SJSA1 (cell line): ENCODE measurements around the gene OVCH2. TPM values are rescaled to one million over a fixed set of nuclear protein-coding genes. Genes with fewer than 3 reads are reported as not detected.
"Not testable (repeated sequence)": the region's sequence is repeated elsewhere in the genome, so short reads cannot be mapped to it uniquely, and the experiment has no call there.

ENCODE experiments used
- DNase-seq, 2 experiments: peaks; one replicate each; pipeline ENCODE4 v3.0.0-alpha.2; 2015 to 2020; ENCODE audit warnings: low spot score in 2 of 2, low read depth in 1 of 2
- H3K27ac ChIP-seq: fragments of 250-450 bp; sonication (Bioruptor Pico); 2 replicates; pipeline ENCODE4 v1.5.1; 2020; ENCODE audit warnings: mild to moderate bottlenecking, moderate library complexity
- H3K27me3 ChIP-seq: fragments of 250-450 bp; sonication (Bioruptor Pico); replicated peaks from 2 replicates; pipeline ENCODE4 v1.5.1; 2020; ENCODE audit warnings: mild to moderate bottlenecking, moderate library complexity
- H3K36me3 ChIP-seq: fragments of 250-450 bp; sonication (Bioruptor Pico); 2 replicates; pipeline ENCODE4 v1.5.1; 2020; ENCODE audit warnings: mild to moderate bottlenecking
- H3K4me1 ChIP-seq: fragments of 250-450 bp; sonication (Bioruptor Pico); replicated peaks from 2 replicates; pipeline ENCODE4 v1.6.1; 2021; ENCODE audit warnings: mild to moderate bottlenecking
- H3K4me3 ChIP-seq: fragments of 250-450 bp; sonication (Bioruptor Pico); 2 replicates; pipeline ENCODE4 v1.5.1; 2020; ENCODE audit warnings: mild to moderate bottlenecking
- H3K9me3 ChIP-seq: fragments of 250-450 bp; sonication (Bioruptor Pico); replicated peaks from 2 replicates; pipeline ENCODE4 v1.5.1; 2020; ENCODE audit warnings: mild to moderate bottlenecking
- total RNA-seq: library from RNA; depleted of rRNA; stranded (reverse); fragments of >200 nt; shearing (Covaris generic); gene quantifications from 2 replicates; pipeline ENCODE4 v1.2.3, GENCODE V29; 2014; rRNA removed

OVCH2 gene, protein sequence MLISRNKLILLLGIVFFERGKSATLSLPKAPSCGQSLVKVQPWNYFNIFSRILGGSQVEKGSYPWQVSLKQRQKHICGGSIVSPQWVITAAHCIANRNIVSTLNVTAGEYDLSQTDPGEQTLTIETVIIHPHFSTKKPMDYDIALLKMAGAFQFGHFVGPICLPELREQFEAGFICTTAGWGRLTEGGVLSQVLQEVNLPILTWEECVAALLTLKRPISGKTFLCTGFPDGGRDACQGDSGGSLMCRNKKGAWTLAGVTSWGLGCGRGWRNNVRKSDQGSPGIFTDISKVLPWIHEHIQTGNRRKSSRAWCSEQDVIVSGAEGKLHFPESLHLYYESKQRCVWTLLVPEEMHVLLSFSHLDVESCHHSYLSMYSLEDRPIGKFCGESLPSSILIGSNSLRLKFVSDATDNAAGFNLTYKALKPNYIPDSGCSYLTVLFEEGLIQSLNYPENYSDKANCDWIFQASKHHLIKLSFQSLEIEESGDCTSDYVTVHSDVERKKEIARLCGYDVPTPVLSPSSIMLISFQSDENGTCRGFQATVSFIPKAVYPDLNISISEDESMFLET
- total RNA-seq: 0.47 and 0.63 TPM in 2 replicates

DNA sequence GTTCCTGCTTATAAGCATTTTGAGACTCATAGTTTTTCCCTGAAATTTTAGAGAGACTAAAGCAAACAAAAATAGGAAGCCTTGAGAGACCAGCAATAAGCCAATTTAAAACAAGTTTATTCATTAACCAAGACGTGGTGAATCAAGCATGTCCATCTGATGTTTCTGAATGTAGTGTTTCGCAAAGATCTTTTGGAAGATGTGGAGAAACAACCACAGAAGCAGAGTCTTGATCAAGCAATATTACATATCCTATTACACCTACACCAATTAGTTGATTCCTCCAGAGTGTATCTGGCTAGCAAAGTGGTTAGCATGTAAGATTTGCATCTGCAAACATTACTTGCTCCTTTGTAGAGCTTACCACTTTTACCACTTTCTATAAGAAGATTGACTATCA lies at the start of gene OVCH2:
Gene OVCH2 (minus strand): TSS at position 101 of the 400 bp plus-strand sequence. CDS start 83 bp downstream, at position 18.
- DNase-seq: no peak
- Histone ChIP-seq H3K4me3 (no peak within 1 kb of the TSS), H3K27me3 (no peaks in the 10 kb centered on the region), H3K36me3 (no peaks in the 10 kb centered on the region), H3K9me3 (no peaks in the 10 kb centered on the region), H3K4me1 (no peaks in the 10 kb centered on the region), H3K27ac (no peak within 1 kb of the TSS)

DNA sequence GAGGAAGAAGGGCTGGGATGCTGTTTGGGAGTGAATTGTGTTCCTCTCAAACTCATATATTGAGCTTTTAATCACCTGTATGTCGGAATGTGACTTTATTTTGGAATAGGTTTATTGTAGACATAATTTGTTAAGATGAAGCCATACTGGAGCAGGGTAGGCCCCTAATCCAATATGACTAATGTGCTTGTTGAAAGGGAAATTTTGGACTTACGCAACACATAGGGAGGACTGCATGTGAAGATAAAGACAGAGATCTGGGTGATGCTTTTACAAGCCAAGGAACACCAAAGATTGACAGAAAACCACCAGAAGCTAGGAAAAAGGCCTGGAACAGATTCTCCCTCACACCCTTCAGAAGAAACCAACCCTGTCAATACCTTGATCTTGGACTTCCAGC lies 43.2 kb upstream of the OVCH2 start:
- DNase-seq: no peak
- Histone ChIP-seq H3K4me3 (no peak overlapping the region), H3K36me3 (no peaks in the 10 kb centered on the region), H3K27ac (no peak overlapping the region), H3K4me1 (no peaks in the 10 kb centered on the region), H3K27me3 (no peaks in the 10 kb centered on the region), H3K9me3 (no peaks in the 10 kb centered on the region)

DNA sequence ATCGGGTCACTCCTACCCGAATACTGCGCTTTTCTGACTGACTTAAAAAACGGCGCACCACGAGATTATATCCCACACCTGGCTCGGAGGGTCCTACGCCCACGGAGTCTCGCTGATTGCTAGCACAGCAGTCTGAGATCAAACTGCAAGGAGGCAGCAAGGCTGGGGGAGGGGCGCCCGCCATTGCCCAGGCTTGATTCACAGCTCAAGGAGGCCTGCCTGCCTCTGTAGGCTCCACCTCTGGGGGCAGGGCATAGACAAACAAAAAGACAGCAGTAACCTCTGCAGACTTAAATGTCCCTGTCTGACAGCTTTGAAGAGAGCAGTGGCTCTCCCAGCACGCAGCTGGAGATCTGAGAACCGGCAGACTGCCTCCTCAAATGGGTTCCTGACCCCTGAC lies 28.5 kb upstream of the OVCH2 start:
- DNase-seq, H3K36me3 ChIP-seq, H3K9me3 ChIP-seq, H3K27ac ChIP-seq, H3K4me1 ChIP-seq, H3K4me3 ChIP-seq, H3K27me3 ChIP-seq: not testable (repeated sequence)

DNA sequence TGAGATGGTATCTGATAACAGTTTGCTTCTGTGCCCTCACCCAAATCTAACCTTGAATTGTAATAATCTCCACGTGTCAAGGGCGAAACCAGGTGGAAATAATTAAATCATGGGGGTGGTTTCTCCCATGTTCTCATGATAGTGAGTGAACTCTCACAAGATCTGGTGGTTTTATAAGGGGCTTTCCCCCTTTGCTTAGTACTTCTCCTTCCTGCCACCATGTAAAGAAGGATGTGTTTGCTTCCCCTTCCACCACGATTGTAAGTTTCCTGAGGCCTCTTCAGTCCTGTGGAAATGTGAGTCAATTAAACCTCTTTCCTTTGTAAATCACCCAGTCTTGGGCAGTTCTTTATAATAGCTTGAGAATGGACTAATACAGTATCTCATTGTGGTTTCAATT lies 8.5 kb upstream of the OVCH2 start:
- Histone ChIP-seq H3K36me3 (no peaks in the 10 kb centered on the region), H3K4me3 (no peak overlapping the region), H3K4me1 (no peaks in the 10 kb centered on the region), H3K9me3 (no peaks in the 10 kb centered on the region), H3K27ac (no peak overlapping the region), H3K27me3 (no peaks in the 10 kb centered on the region)
- no peak for DNase-seq

DNA sequence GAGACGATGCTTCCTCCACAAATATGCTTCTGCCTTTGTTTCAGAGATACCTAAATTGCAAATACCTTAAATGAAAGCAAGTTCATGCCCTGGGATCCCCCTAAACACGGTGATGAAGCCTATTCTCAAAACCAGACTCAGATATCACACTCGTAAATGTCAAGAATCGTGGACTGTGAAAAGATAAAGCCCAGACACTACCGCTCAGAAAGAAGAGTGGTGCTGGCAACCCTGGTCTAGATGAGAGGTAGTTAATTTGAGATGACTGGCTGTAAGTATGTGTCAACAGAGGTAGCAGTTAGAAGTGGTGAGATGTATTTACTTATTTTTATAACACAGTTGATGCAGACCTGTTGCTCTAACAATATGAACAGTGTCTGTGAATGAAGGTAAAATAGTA lies 2.5 kb downstream of the OVCH2 start:
- Histone ChIP-seq H3K36me3 (no peaks in the 10 kb centered on the region), H3K27ac (no peak overlapping the region), H3K4me1 (no peaks in the 10 kb centered on the region), H3K27me3 (no peaks in the 10 kb centered on the region), H3K4me3 (no peak overlapping the region), H3K9me3 (no peaks in the 10 kb centered on the region)
- DNase-seq: no peak

DNA sequence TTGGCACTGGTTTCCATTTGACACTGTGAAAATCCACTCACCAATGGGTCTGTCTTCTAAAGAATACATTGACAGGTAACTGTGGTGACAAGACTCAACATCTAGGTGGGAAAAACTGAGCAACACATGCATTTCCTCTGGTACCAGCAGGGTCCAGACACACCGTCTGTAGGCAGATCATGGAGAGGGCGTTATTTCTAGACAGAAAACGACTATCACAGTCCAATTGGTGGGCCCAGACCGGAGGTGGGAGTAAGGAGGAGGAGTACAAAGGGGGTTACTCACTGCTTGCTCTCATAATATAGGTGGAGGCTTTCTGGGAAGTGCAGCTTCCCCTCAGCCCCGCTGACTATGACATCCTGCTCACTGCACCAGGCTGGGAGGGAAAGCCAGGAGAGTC lies 9.9 kb downstream of the OVCH2 start:
- H3K27me3 ChIP-seq: no peaks in the 10 kb centered on the region
- no peaks in the 10 kb centered on the region for H3K9me3 ChIP-seq
- H3K27ac ChIP-seq: no peak overlapping the region
- H3K36me3 ChIP-seq: no peaks in the 10 kb centered on the region
- no peaks in the 10 kb centered on the region for H3K4me1 ChIP-seq
- no peak for DNase-seq
- H3K4me3 ChIP-seq: no peak overlapping the region

DNA sequence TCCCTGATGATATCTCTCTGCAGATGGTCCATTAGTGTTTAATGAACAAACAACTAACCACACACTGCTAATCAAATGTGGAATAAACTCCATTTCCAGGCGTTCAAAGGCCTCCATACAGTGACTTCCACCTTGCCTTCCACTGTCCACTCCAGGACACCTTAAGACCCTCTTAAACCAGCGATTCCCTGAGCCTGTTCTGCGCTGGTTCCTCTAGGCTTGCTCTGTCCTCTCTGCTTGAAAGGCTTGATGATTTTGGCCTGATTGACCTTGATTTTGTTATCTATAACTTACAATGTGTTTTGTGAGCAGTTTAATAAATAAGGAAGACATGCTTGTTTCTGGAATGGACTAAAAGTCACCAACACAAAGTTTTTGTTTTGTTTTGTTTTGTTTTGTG lies 12.0 kb downstream of the OVCH2 start:
- H3K36me3 ChIP-seq: no peaks in the 10 kb centered on the region
- H3K4me1 ChIP-seq: no peaks in the 10 kb centered on the region
- no peak overlapping the region for H3K4me3 ChIP-seq
- DNase-seq: no peak
- no peak overlapping the region for H3K27ac ChIP-seq
- no peaks in the 10 kb centered on the region for H3K27me3 ChIP-seq
- H3K9me3 ChIP-seq: no peaks in the 10 kb centered on the region

DNA sequence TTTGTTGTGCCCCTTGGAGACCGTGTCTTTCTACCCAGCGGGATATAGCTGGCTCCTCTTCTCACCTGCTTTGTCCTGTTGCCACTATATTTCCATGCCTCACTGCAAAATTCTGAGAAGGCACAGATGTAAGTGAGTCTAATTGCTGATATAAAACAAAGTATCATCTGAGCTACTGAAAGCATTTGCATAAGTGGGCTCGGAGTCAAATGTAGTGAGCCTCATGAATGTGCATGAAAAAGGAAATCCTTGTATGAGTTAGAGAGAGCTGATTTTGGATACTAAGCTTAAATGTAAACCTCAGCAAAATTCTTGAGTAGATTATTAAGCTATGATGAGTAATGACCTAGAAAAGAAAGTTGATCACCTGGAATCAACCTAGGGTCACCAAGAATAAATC lies 13.9 kb downstream of the OVCH2 start:
- no peaks in the 10 kb centered on the region for H3K27me3 ChIP-seq
- H3K27ac ChIP-seq: no peak overlapping the region
- H3K36me3 ChIP-seq: no peaks in the 10 kb centered on the region
- no peaks in the 10 kb centered on the region for H3K9me3 ChIP-seq
- DNase-seq: no peak
- H3K4me1 ChIP-seq: no peaks in the 10 kb centered on the region
- no peak overlapping the region for H3K4me3 ChIP-seq

DNA sequence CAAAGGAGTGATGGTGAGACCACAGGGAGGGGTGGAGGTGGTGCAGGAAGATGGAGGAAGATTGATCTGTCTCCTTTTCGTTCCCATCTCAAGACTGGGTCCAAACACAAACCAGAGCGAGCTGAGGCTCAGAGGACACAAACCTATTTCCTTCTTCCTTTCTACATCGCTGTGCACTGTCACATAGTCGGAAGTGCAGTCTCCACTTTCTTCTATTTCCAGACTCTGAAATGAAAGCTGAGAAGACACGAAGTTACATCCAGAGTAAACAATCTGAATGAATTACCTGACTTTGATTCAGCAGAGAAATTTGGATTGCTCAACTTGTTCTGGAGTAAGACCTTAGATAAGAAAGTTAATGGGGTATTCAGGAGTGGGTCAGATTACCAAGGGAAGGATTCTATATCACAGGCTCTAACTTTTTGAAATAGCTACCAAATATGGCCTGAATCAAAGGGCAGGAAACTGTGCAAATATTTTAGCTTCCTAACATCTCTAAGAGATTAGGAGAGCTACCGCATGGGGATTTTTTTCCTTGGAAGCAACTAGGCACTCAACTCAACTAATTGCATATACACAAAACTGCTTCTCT lies 14.4 kb downstream of the OVCH2 start:
- Histone ChIP-seq H3K9me3 (no peaks in the 10 kb centered on the region), H3K4me3 (no peak overlapping the region), H3K27me3 (no peaks in the 10 kb centered on the region), H3K27ac (no peak overlapping the region), H3K4me1 (no peaks in the 10 kb centered on the region), H3K36me3 (no peaks in the 10 kb centered on the region)
- DNase-seq: no peak

DNA sequence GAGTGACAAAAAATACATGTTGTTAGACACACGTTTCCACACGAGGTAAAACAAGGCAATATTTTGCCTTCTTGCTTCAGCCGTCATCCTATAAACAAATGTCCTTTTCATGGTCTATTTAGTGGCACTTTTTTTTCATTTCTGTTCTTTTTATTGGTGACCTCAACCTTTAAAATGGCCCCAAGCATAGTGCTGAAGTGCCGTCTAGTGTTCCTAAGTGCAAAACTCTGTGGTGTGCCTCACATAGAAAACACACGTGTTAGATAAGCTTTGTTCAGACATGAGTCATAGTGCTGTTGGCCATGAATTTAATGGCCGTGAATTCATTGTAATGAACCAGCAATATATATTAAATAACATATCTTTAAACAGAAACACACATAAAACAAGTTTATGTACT lies 15.6 kb downstream of the OVCH2 start:
- no peak for DNase-seq
- no peaks in the 10 kb centered on the region for H3K36me3 ChIP-seq
- H3K4me3 ChIP-seq: no peak overlapping the region
- no peaks in the 10 kb centered on the region for H3K4me1 ChIP-seq
- H3K27me3 ChIP-seq: no peaks in the 10 kb centered on the region
- H3K9me3 ChIP-seq: no peaks in the 10 kb centered on the region
- H3K27ac ChIP-seq: no peak overlapping the region

DNA sequence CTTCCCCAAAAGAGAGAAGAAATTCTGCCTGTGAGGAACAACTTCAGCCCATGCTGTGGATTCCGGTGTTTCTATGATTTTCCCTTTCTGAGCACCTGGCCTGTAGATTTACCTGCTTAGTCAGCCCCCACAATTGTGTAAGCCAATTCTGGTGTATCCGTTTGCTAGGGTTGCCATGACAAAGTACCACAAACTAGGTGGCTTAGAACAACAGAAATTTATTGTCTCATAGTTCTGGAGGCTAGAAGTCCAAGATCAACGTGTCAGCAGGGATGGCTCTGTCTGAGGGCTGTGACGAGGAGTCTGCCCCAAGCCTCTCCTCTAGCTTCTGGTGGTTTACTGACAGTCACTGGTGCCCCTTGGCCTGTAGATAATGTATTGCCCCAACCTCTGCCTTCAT lies 17.0 kb downstream of the OVCH2 start:
- Histone ChIP-seq H3K4me3 (no peak overlapping the region), H3K27me3 (no peaks in the 10 kb centered on the region), H3K4me1 (no peaks in the 10 kb centered on the region), H3K9me3 (no peaks in the 10 kb centered on the region), H3K36me3 (no peaks in the 10 kb centered on the region), H3K27ac (no peak overlapping the region)
- no peak for DNase-seq

DNA sequence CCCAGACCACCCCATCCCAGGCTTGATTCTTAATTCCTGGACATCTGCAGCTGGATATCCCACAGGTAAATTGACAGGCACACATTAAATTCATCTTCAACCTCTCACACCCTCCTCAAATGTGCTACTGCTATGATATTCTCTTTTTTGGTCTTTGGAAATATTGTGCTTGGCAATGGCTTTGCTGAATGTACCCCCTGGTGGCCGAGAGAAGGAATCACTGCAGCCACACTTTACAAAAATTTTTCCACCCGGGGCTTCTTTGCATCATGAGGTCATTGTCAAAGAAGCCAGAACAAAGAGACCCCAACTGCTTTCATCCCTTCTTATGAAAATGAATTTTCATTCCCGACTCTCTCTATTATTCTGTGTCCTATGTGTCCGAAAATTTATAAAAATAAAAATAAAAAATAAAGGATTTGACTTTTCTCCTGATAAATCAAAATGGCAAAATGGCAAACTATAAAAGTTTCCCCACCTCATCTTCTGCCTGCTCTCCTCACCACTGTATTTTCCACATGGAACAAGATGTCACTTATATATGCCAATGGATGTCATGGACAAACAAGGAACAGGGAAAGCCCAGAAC lies 17.9 kb downstream of the OVCH2 start:
- H3K27me3 ChIP-seq: no peaks in the 10 kb centered on the region
- H3K36me3 ChIP-seq: no peaks in the 10 kb centered on the region
- no peaks in the 10 kb centered on the region for H3K4me1 ChIP-seq
- no peak overlapping the region for H3K4me3 ChIP-seq
- H3K27ac ChIP-seq: no peak overlapping the region
- no peaks in the 10 kb centered on the region for H3K9me3 ChIP-seq
- no peak for DNase-seq

DNA sequence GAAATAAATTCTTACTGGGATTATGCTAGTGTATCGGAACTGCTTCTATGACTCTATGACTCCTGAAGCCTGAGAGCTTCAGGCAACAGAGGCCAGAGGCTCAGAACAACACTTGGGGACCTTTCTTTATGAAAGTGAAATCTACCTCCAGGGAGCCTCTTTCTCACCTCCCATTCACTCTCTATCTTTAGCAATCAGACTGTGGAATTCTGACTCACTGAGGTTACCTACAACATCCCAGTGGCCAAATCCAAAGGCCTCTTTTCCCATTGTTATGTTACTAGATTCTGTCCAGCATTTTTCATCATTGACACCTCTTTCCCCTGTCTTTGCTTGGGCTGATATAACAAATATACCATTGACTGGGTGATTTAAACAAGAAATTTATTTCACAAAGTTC lies 18.9 kb downstream of the OVCH2 start:
- Histone ChIP-seq H3K4me3 (no peak overlapping the region), H3K9me3 (no peaks in the 10 kb centered on the region), H3K4me1 (no peaks in the 10 kb centered on the region), H3K27me3 (no peaks in the 10 kb centered on the region), H3K36me3 (no peaks in the 10 kb centered on the region), H3K27ac (no peak overlapping the region)
- no peak for DNase-seq

DNA sequence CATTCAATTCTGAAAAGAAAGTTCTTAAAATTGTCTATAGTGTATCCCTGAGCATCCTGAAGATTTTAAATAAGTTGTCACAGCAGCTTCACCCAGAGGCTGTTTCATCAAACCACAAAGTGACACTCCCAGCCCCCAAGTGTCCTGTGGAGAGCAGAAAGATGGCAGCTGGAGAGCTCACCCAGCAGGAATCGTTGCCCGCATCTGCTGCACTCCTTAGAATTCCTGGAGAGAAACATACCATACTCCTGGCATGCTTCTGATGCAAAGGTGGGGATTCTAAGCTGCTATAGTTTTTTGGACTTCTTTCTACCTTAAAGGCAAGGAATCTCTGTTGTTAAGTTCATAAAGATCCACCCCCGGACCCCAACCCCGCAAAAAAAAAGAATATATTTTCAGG lies 19.5 kb downstream of the OVCH2 start:
- H3K9me3 ChIP-seq: no peaks in the 10 kb centered on the region
- no peak overlapping the region for H3K27ac ChIP-seq
- H3K27me3 ChIP-seq: no peaks in the 10 kb centered on the region
- no peaks in the 10 kb centered on the region for H3K4me1 ChIP-seq
- DNase-seq: no peak
- no peak overlapping the region for H3K4me3 ChIP-seq
- H3K36me3 ChIP-seq: no peaks in the 10 kb centered on the region
